ENCODE data around the gene PRKAR2B. TPM values are rescaled to one million over a fixed set of nuclear protein-coding genes. Genes with fewer than 3 reads are reported as not detected.

The PRKAR2B gene
- total RNA-seq, 1 experiment from 2014 or later, result 22.9 TPM

- Histone ChIP-seq H3K4me3 (ENCODE audit: insufficient read depth, low read depth, low read length) (no peak overlapping the region), H3K36me3 (replicated peaks; ENCODE audit: control insufficient read depth, insufficient read depth, low read length) (no peaks in the 10 kb centered on the region), H3K27me3 (ENCODE audit: control insufficient read depth, insufficient read depth, low read length) (no peaks in the 10 kb centered on the region)
- no peak for DNase-seq
Measured at GRCh38 chr7:107017965-107018719, 26.4 kb upstream of the PRKAR2B start.

- H3K36me3 ChIP-seq (replicated peaks; ENCODE audit: control insufficient read depth, insufficient read depth, low read length), result no peaks in the 10 kb centered on the region
- DNase-seq, result no peak
- no peaks in the 10 kb centered on the region for H3K27me3 ChIP-seq (ENCODE audit: control insufficient read depth, insufficient read depth, low read length)
- no peak overlapping the region for H3K4me3 ChIP-seq (ENCODE audit: insufficient read depth, low read depth, low read length)
Measured at GRCh38 chr7:107020400-107020799, 24.1 kb upstream of the PRKAR2B start.

GRCh38 chr7:107021600-107021999 lies 22.9 kb upstream of the PRKAR2B start:
- H3K36me3 ChIP-seq (replicated peaks; ENCODE audit: control insufficient read depth, insufficient read depth, low read length), result no peaks in the 10 kb centered on the region
- H3K27me3 ChIP-seq (ENCODE audit: control insufficient read depth, insufficient read depth, low read length), result no peaks in the 10 kb centered on the region
- no peak overlapping the region for H3K4me3 ChIP-seq (ENCODE audit: insufficient read depth, low read depth, low read length)
- DNase-seq, result no peak

- Histone ChIP-seq H3K36me3 (replicated peaks; ENCODE audit: control insufficient read depth, insufficient read depth, low read length) (no peaks in the 10 kb centered on the region), H3K27me3 (ENCODE audit: control insufficient read depth, insufficient read depth, low read length) (no peaks in the 10 kb centered on the region), H3K4me3 (ENCODE audit: insufficient read depth, low read depth, low read length) (no peak overlapping the region)
- no peak for DNase-seq
Measured at GRCh38 chr7:107023522-107024151, 20.9 kb upstream of the PRKAR2B start.

- no peaks in the 10 kb centered on the region for H3K36me3 ChIP-seq (replicated peaks; ENCODE audit: control insufficient read depth, insufficient read depth, low read length)
- no peaks in the 10 kb centered on the region for H3K27me3 ChIP-seq (ENCODE audit: control insufficient read depth, insufficient read depth, low read length)
Measured at GRCh38 chr7:107024906-107025305, 19.6 kb upstream of the PRKAR2B start.

GRCh38 chr7:107025449-107026103 lies 18.9 kb upstream of the PRKAR2B start:
- Histone ChIP-seq H3K4me3 (ENCODE audit: insufficient read depth, low read depth, low read length) (no peak overlapping the region), H3K36me3 (replicated peaks; ENCODE audit: control insufficient read depth, insufficient read depth, low read length) (no peaks in the 10 kb centered on the region), H3K27me3 (ENCODE audit: control insufficient read depth, insufficient read depth, low read length) (no peaks in the 10 kb centered on the region)
- no peak for DNase-seq

More at GRCh38 chr7:107024906-107025305, 19.6 kb upstream of the PRKAR2B start:
- no peak for DNase-seq
- H3K4me3 ChIP-seq (ENCODE audit: insufficient read depth, low read depth, low read length), result no peak overlapping the region

GRCh38 chr7:107026166-107026565 lies 18.3 kb upstream of the PRKAR2B start:
- Histone ChIP-seq H3K4me3 (ENCODE audit: insufficient read depth, low read depth, low read length) (no peak overlapping the region), H3K27me3 (ENCODE audit: control insufficient read depth, insufficient read depth, low read length) (no peaks in the 10 kb centered on the region), H3K36me3 (replicated peaks; ENCODE audit: control insufficient read depth, insufficient read depth, low read length) (no peaks in the 10 kb centered on the region)
- DNase-seq, result no peak

GRCh38 chr7:107027208-107027607 lies 17.3 kb upstream of the PRKAR2B start:
- no peaks in the 10 kb centered on the region for H3K27me3 ChIP-seq (ENCODE audit: control insufficient read depth, insufficient read depth, low read length)
- DNase-seq, result no peak
- H3K36me3 ChIP-seq (replicated peaks; ENCODE audit: control insufficient read depth, insufficient read depth, low read length), result no peaks in the 10 kb centered on the region
- H3K4me3 ChIP-seq (ENCODE audit: insufficient read depth, low read depth, low read length), result no peak overlapping the region

- no peak for DNase-seq
- no peaks in the 10 kb centered on the region for H3K36me3 ChIP-seq (replicated peaks; ENCODE audit: control insufficient read depth, insufficient read depth, low read length)
- no peak overlapping the region for H3K4me3 ChIP-seq (ENCODE audit: insufficient read depth, low read depth, low read length)
- no peaks in the 10 kb centered on the region for H3K27me3 ChIP-seq (ENCODE audit: control insufficient read depth, insufficient read depth, low read length)
Measured at GRCh38 chr7:107029061-107029763, 15.3 kb upstream of the PRKAR2B start.

GRCh38 chr7:107029764-107030286 lies 14.7 kb upstream of the PRKAR2B start:
- DNase-seq, result no peak
- Histone ChIP-seq H3K4me3 (ENCODE audit: insufficient read depth, low read depth, low read length) (no peak overlapping the region), H3K27me3 (ENCODE audit: control insufficient read depth, insufficient read depth, low read length) (no peaks in the 10 kb centered on the region), H3K36me3 (replicated peaks; ENCODE audit: control insufficient read depth, insufficient read depth, low read length) (no peaks in the 10 kb centered on the region)

GRCh38 chr7:107032050-107032449 lies 12.5 kb upstream of the PRKAR2B start:
- Histone ChIP-seq H3K4me3 (ENCODE audit: insufficient read depth, low read depth, low read length) (no peak overlapping the region), H3K27me3 (ENCODE audit: control insufficient read depth, insufficient read depth, low read length) (no peaks in the 10 kb centered on the region), H3K36me3 (replicated peaks; ENCODE audit: control insufficient read depth, insufficient read depth, low read length) (no peaks in the 10 kb centered on the region)
- DNase-seq, result no peak

- H3K36me3 ChIP-seq (replicated peaks; ENCODE audit: control insufficient read depth, insufficient read depth, low read length), result no peaks in the 10 kb centered on the region
- DNase-seq, result no peak
- no peak overlapping the region for H3K4me3 ChIP-seq (ENCODE audit: insufficient read depth, low read depth, low read length)
- no peaks in the 10 kb centered on the region for H3K27me3 ChIP-seq (ENCODE audit: control insufficient read depth, insufficient read depth, low read length)
Measured at GRCh38 chr7:107032720-107033438, 11.6 kb upstream of the PRKAR2B start.

- no peak for DNase-seq
- no peaks in the 10 kb centered on the region for H3K27me3 ChIP-seq (ENCODE audit: control insufficient read depth, insufficient read depth, low read length)
- no peaks in the 10 kb centered on the region for H3K36me3 ChIP-seq (replicated peaks; ENCODE audit: control insufficient read depth, insufficient read depth, low read length)
- H3K4me3 ChIP-seq (ENCODE audit: insufficient read depth, low read depth, low read length), result no peak overlapping the region
Measured at GRCh38 chr7:107034553-107034952, 10.0 kb upstream of the PRKAR2B start.

GRCh38 chr7:107035446-107035845 lies 9.1 kb upstream of the PRKAR2B start:
- H3K4me3 ChIP-seq (ENCODE audit: insufficient read depth, low read depth, low read length), result no peak overlapping the region
- DNase-seq, result no peak
- H3K27me3 ChIP-seq (ENCODE audit: control insufficient read depth, insufficient read depth, low read length), result no peaks in the 10 kb centered on the region
- no peaks in the 10 kb centered on the region for H3K36me3 ChIP-seq (replicated peaks; ENCODE audit: control insufficient read depth, insufficient read depth, low read length)
